ENCODE results near the gene TM2D3. TPM values are rescaled to one million over a fixed set of nuclear protein-coding genes. Genes with fewer than 3 reads are reported as not detected.

The TM2D3 gene
- total and polyA plus RNA-seq, 3 experiments from 2014 or later: 35.8 to 68.0 (median 63.5) TPM

GRCh38 chr15:101686718-101687117 is 34.5 kb upstream of the TM2D3 start:
- no peak for DNase-seq
- ChIA-PET CTCF (no interaction called here), POLR2A (no interaction called here)
- no peaks in the 10 kb centered on the region for H3K4me1 ChIP-seq (ENCODE audit: insufficient read depth, low read length)
- H3K27me3 ChIP-seq (ENCODE audit: insufficient read depth, low read length, poor library complexity, severe bottlenecking): no peaks in the 10 kb centered on the region
- Mint-ChIP-seq H3K27me3 (no peaks in the 10 kb centered on the region), H3K4me3 (no peak overlapping the region), H3K9me3 (no peaks in the 10 kb centered on the region), H3K27ac (no peak overlapping the region), H3K36me3 (peaks cover 5 to 72% (median 26%) of the 10 kb centered on the region in 3 donors), H3K4me1 (peaks cover 0 to under 1% (median 0%) of the 10 kb centered on the region in 3 donors)
- no peak overlapping the region for H3K27ac ChIP-seq (ENCODE audit: low read depth, low read length)
- no peak overlapping the region for H3K4me3 ChIP-seq (ENCODE audit: low read length)
- peaks cover 20% of the 10 kb centered on the region for H3K36me3 ChIP-seq (ENCODE audit: insufficient read depth, low read length)
- no peaks in the 10 kb centered on the region for H3K9me3 ChIP-seq (ENCODE audit: low read length)

GRCh38 chr15:101684877-101685276 is 32.7 kb upstream of the TM2D3 start:
- no peaks in the 10 kb centered on the region for H3K27me3 Mint-ChIP-seq
- no peak overlapping the region for H3K27ac ChIP-seq (ENCODE audit: low read depth, low read length)
- H3K36me3 ChIP-seq (ENCODE audit: insufficient read depth, low read length): peaks cover 20% of the 10 kb centered on the region
- no peak overlapping the region for H3K4me3 ChIP-seq (ENCODE audit: low read length)
- no peak overlapping the region for H3K27ac Mint-ChIP-seq
- DNase-seq: no peak
- peaks cover 5 to 85% (median 28%) of the 10 kb centered on the region in 3 donors for H3K36me3 Mint-ChIP-seq
- H3K4me1 Mint-ChIP-seq: no peaks in the 10 kb centered on the region
- CTCF ChIA-PET: no interaction called here
- no peaks in the 10 kb centered on the region for H3K9me3 Mint-ChIP-seq
- no peak overlapping the region for H3K4me3 Mint-ChIP-seq
- POLR2A ChIA-PET: no interaction called here
- H3K9me3 ChIP-seq (ENCODE audit: low read length): no peaks in the 10 kb centered on the region
- H3K27me3 ChIP-seq (ENCODE audit: insufficient read depth, low read length, poor library complexity, severe bottlenecking): no peaks in the 10 kb centered on the region
- no peaks in the 10 kb centered on the region for H3K4me1 ChIP-seq (ENCODE audit: insufficient read depth, low read length)

GRCh38 chr15:101684384-101684783 is 32.2 kb upstream of the TM2D3 start:
- peaks cover 21% of the 10 kb centered on the region for H3K36me3 ChIP-seq (ENCODE audit: insufficient read depth, low read length)

GRCh38 chr15:101679806-101680205 is 27.6 kb upstream of the TM2D3 start:
- H3K27me3 ChIP-seq (ENCODE audit: insufficient read depth, low read length, poor library complexity, severe bottlenecking): no peaks in the 10 kb centered on the region
- no peak overlapping the region for H3K4me3 ChIP-seq (ENCODE audit: low read length)
- DNase-seq: no peak
- ChIA-PET POLR2A (no interaction called here), CTCF (interaction anchor here (1.0 kb wide), 1 partner anchor 8 kb away, joined by 4 read pairs; no protein-coding TSS in a partner anchor)
- Mint-ChIP-seq H3K4me1 (peaks cover 0 to 6% (median 4%) of the 10 kb centered on the region in 3 donors), H3K9me3 (no peaks in the 10 kb centered on the region), H3K27ac (peak overlapping the region in 2 of 8 donors; percentile 44 to 56), H3K4me3 (peak overlapping the region in 1 of 7 donors; percentile 23), H3K36me3 (peaks cover 9 to 85% (median 53%) of the 10 kb centered on the region in 3 donors), H3K27me3 (no peaks in the 10 kb centered on the region)
- no peaks in the 10 kb centered on the region for H3K9me3 ChIP-seq (ENCODE audit: low read length)
- H3K36me3 ChIP-seq (ENCODE audit: insufficient read depth, low read length): peaks cover 22% of the 10 kb centered on the region
- H3K4me1 ChIP-seq (ENCODE audit: insufficient read depth, low read length): no peaks in the 10 kb centered on the region
- no peak overlapping the region for H3K27ac ChIP-seq (ENCODE audit: low read depth, low read length)

More at GRCh38 chr15:101684384-101684783, 32.2 kb upstream of the TM2D3 start:
- Mint-ChIP-seq H3K9me3 (no peaks in the 10 kb centered on the region), H3K27me3 (no peaks in the 10 kb centered on the region), H3K27ac (peak overlapping the region in 1 of 8 donors; percentile 2), H3K4me3 (no peak overlapping the region), H3K36me3 (peaks cover 5 to 87% (median 33%) of the 10 kb centered on the region in 3 donors), H3K4me1 (no peaks in the 10 kb centered on the region)
- no peaks in the 10 kb centered on the region for H3K27me3 ChIP-seq (ENCODE audit: insufficient read depth, low read length, poor library complexity, severe bottlenecking)
- H3K4me1 ChIP-seq (ENCODE audit: insufficient read depth, low read length): no peaks in the 10 kb centered on the region
- H3K4me3 ChIP-seq (ENCODE audit: low read length): no peak overlapping the region
- CTCF ChIA-PET: no interaction called here
- no peaks in the 10 kb centered on the region for H3K9me3 ChIP-seq (ENCODE audit: low read length)
- H3K27ac ChIP-seq (ENCODE audit: low read depth, low read length): no peak overlapping the region
- no peak for DNase-seq
- POLR2A ChIA-PET: no interaction called here

- no peak overlapping the region for H3K27ac Mint-ChIP-seq
- no peaks in the 10 kb centered on the region for H3K9me3 Mint-ChIP-seq
- H3K4me1 Mint-ChIP-seq: peaks cover 0 to 6% (median 4%) of the 10 kb centered on the region in 3 donors
- POLR2A ChIA-PET: interaction anchor here (0.9 kb wide), 1 partner anchor 8 kb away, joined by 3 read pairs; no protein-coding TSS in a partner anchor
- H3K36me3 ChIP-seq (ENCODE audit: insufficient read depth, low read length): peaks cover 32% of the 10 kb centered on the region
- no peaks in the 10 kb centered on the region for H3K27me3 Mint-ChIP-seq
- H3K36me3 Mint-ChIP-seq: peaks cover 4 to 85% (median 48%) of the 10 kb centered on the region in 3 donors
- H3K27me3 ChIP-seq (ENCODE audit: insufficient read depth, low read length, poor library complexity, severe bottlenecking): no peaks in the 10 kb centered on the region
- no peaks in the 10 kb centered on the region for H3K9me3 ChIP-seq (ENCODE audit: low read length)
- H3K27ac ChIP-seq (ENCODE audit: low read depth, low read length): no peak overlapping the region
- no peak overlapping the region for H3K4me3 Mint-ChIP-seq
- no peak for DNase-seq
- CTCF ChIA-PET: no interaction called here
- no peaks in the 10 kb centered on the region for H3K4me1 ChIP-seq (ENCODE audit: insufficient read depth, low read length)
- no peak overlapping the region for H3K4me3 ChIP-seq (ENCODE audit: low read length)
These were observed 24.7 kb upstream of the TM2D3 start for GRCh38 chr15:101676921-101677329.

GRCh38 chr15:101675796-101676582 is 23.8 kb upstream of the TM2D3 start:
- Mint-ChIP-seq H3K27ac (peak overlapping the region in 7 of 8 donors; percentile 18 to 98 (median 58)), H3K27me3 (no peaks in the 10 kb centered on the region), H3K4me3 (peak overlapping the region in 6 of 7 donors; percentile 9 to 62 (median 41)), H3K4me1 (peaks cover 0 to 6% (median 4%) of the 10 kb centered on the region in 3 donors), H3K9me3 (no peaks in the 10 kb centered on the region), H3K36me3 (peaks cover 4 to 84% (median 49%) of the 10 kb centered on the region in 3 donors)
- Histone ChIP-seq H3K27me3 (ENCODE audit: insufficient read depth, low read length, poor library complexity, severe bottlenecking) (no peaks in the 10 kb centered on the region), H3K36me3 (ENCODE audit: insufficient read depth, low read length) (peaks cover 38% of the 10 kb centered on the region), H3K4me3 (ENCODE audit: low read length) (no peak overlapping the region), H3K9me3 (ENCODE audit: low read length) (no peaks in the 10 kb centered on the region), H3K27ac (ENCODE audit: low read depth, low read length) (no peak overlapping the region), H3K4me1 (ENCODE audit: insufficient read depth, low read length) (no peaks in the 10 kb centered on the region)
- no peak for DNase-seq
- ChIA-PET CTCF (interaction anchor here (0.9 kb wide), 1 partner anchor 43 kb away, joined by 3 read pairs; no protein-coding TSS in a partner anchor), POLR2A (no interaction called here)

- no peak for DNase-seq
- no peaks in the 10 kb centered on the region for H3K9me3 Mint-ChIP-seq
- ChIA-PET CTCF (interaction anchor here (0.9 kb wide), 1 partner anchor 44 kb away, joined by 3 read pairs; no protein-coding TSS in a partner anchor), POLR2A (no interaction called here)
- H3K4me1 ChIP-seq (ENCODE audit: insufficient read depth, low read length): no peaks in the 10 kb centered on the region
- peaks cover 0 to 6% (median 4%) of the 10 kb centered on the region in 3 donors for H3K4me1 Mint-ChIP-seq
- no peak overlapping the region for H3K27ac ChIP-seq (ENCODE audit: low read depth, low read length)
- H3K4me3 ChIP-seq (ENCODE audit: low read length): no peak overlapping the region
- peaks cover 42% of the 10 kb centered on the region for H3K36me3 ChIP-seq (ENCODE audit: insufficient read depth, low read length)
- H3K27me3 ChIP-seq (ENCODE audit: insufficient read depth, low read length, poor library complexity, severe bottlenecking): no peaks in the 10 kb centered on the region
- H3K4me3 Mint-ChIP-seq: no peak overlapping the region
- H3K27ac Mint-ChIP-seq: peak overlapping the region in 2 of 8 donors; percentile 3 to 46
- H3K9me3 ChIP-seq (ENCODE audit: low read length): no peaks in the 10 kb centered on the region
- no peaks in the 10 kb centered on the region for H3K27me3 Mint-ChIP-seq
- peaks cover 4 to 84% (median 53%) of the 10 kb centered on the region in 3 donors for H3K36me3 Mint-ChIP-seq
These were observed 22.8 kb upstream of the TM2D3 start for GRCh38 chr15:101675015-101675414.

GRCh38 chr15:101672298-101672697 is 20.1 kb upstream of the TM2D3 start:
- H3K4me3 ChIP-seq (ENCODE audit: low read length): no peak overlapping the region
- H3K4me1 ChIP-seq (ENCODE audit: insufficient read depth, low read length): no peaks in the 10 kb centered on the region
- H3K9me3 ChIP-seq (ENCODE audit: low read length): no peaks in the 10 kb centered on the region
- Mint-ChIP-seq H3K4me3 (no peak overlapping the region), H3K4me1 (peaks cover 0 to 6% (median 4%) of the 10 kb centered on the region in 3 donors), H3K27me3 (no peaks in the 10 kb centered on the region), H3K36me3 (peaks cover 4 to 88% (median 36%) of the 10 kb centered on the region in 3 donors), H3K27ac (peak overlapping the region in 1 of 8 donors; percentile 32), H3K9me3 (no peaks in the 10 kb centered on the region)
- CTCF ChIA-PET: interaction anchor here (1.7 kb wide), 1 partner anchor 31 kb away, joined by 5 read pairs; no protein-coding TSS in a partner anchor
- POLR2A ChIA-PET: no interaction called here
- peaks cover 44% of the 10 kb centered on the region for H3K36me3 ChIP-seq (ENCODE audit: insufficient read depth, low read length)
- H3K27me3 ChIP-seq (ENCODE audit: insufficient read depth, low read length, poor library complexity, severe bottlenecking): no peaks in the 10 kb centered on the region
- no peak for DNase-seq
- no peak overlapping the region for H3K27ac ChIP-seq (ENCODE audit: low read depth, low read length)
